Bronchial epithelial cell (primary cell): Measurements from ENCODE around the gene SKI. TPM values are rescaled to one million over a fixed set of nuclear protein-coding genes. Genes with fewer than 3 reads are reported as not detected.
A peak's percentile ranks its signal among the peaks of the same experiment; 100 is the strongest.

Experiments used
- DNase-seq: peaks from one replicate; pipeline ENCODE4 v3.0.0-alpha.2; 2010; ENCODE audit warnings: low read depth
- FAIRE-seq: peaks from 2 replicates; lab custom pipeline; 2011; peaks lifted over from hg19 to GRCh38; lab: Jason Lieb, UNC
- H3K27me3 ChIP-seq: 2 replicates; pipeline ENCODE4 v1.5.1; 2011; ENCODE audit warnings: low read length; ENCODE audit not compliant: control insufficient read depth, insufficient read depth
- H3K36me3 ChIP-seq: 2 replicates; pipeline ENCODE4 v1.5.1; 2011; ENCODE audit warnings: low read length; ENCODE audit not compliant: control insufficient read depth, insufficient read depth
- H3K4me3 ChIP-seq: 2 replicates; pipeline ENCODE4 v1.5.1; 2011; ENCODE audit warnings: mild to moderate bottlenecking, low read depth, low read length, control low read depth
- CTCF ChIP-seq: IDR thresholded peaks from 2 replicates; pipeline ENCODE4 v1.5.1; 2011; ENCODE audit warnings: mild to moderate bottlenecking, moderate library complexity, low read length, control low read depth, inconsistent platforms; ENCODE audit not compliant: insufficient read depth, severe bottlenecking
- total RNA-seq: library from RNA; depleted of rRNA; stranded (reverse); fragments of >200 nt; gene quantifications from 2 replicates; pipeline ENCODE4 v1.2.1, GENCODE V29; 2014

SKI gene
- total RNA-seq, 1 donor from 2014 or later, result 8.4 TPM

GRCh38 chr1:2224631-2225428, 3.3 kb upstream of the SKI start:
- FAIRE-seq (no peak), DNase-seq (no peak)
- Histone ChIP-seq H3K27me3 (no peaks in the 10 kb centered on the region), H3K36me3 (no peaks in the 10 kb centered on the region), H3K4me3 (no peak overlapping the region)
- TF ChIP-seq CTCF, result no peak

GRCh38 chr1:2226525-2227345, 1.4 kb upstream of the SKI start:
- no peak for TF ChIP-seq CTCF
- H3K27me3 ChIP-seq, result no peaks in the 10 kb centered on the region
- H3K4me3 ChIP-seq, result peak overlapping the region; percentile 91
- no peaks in the 10 kb centered on the region for H3K36me3 ChIP-seq
- DNase-seq (no peak), FAIRE-seq (no peak)

- TF ChIP-seq CTCF, result no peak
- Histone ChIP-seq H3K36me3 (no peaks in the 10 kb centered on the region), H3K27me3 (no peaks in the 10 kb centered on the region), H3K4me3 (peak overlapping the region; percentile 91)
- DNase-seq, result peak; percentile 76
- no peak for FAIRE-seq
These were observed 568 bp upstream of the SKI start for GRCh38 chr1:2227346-2228156.

GRCh38 chr1:2228694-2229036, 546 bp downstream of the SKI start:
- no peak for TF ChIP-seq CTCF
- no peak for DNase-seq

GRCh38 chr1:2229037-2229864, 1.1 kb downstream of the SKI start:
- no peak for DNase-seq

More at GRCh38 chr1:2228694-2229036, 546 bp downstream of the SKI start:
- H3K36me3 ChIP-seq, result no peaks in the 10 kb centered on the region
- H3K27me3 ChIP-seq, result no peaks in the 10 kb centered on the region
- peak overlapping the region; percentile 72 for H3K4me3 ChIP-seq
- FAIRE-seq, result no peak

More at GRCh38 chr1:2229037-2229864, 1.1 kb downstream of the SKI start:
- no peak for FAIRE-seq
- peak; percentile 7 for TF ChIP-seq CTCF
- Histone ChIP-seq H3K4me3 (peak overlapping the region; percentile 72), H3K27me3 (no peaks in the 10 kb centered on the region), H3K36me3 (no peaks in the 10 kb centered on the region)
